B cell (primary cell): ENCODE measurements around the gene RNF167. TPM values are rescaled to one million over a fixed set of nuclear protein-coding genes. Genes with fewer than 3 reads are reported as not detected.
A peak's percentile ranks its signal among the peaks of the same experiment; 100 is the strongest.

Experiments used
- ATAC-seq: fragments of 200-7000 bp; cut with Tn5 transposase; one replicate; pipeline ENCODE4 v1.10.0; 2021; ENCODE audit warnings: low read depth, mild to moderate bottlenecking, moderate number of reproducible peaks, moderate library complexity
- CTCF ChIA-PET: fragments of 350-600 bp; sonication (Branson Sonifier 250); formaldehyde crosslinking; loops from one replicate; lab custom pipeline; 2021; ENCODE audit warnings: antibody characterized with exemption, inconsistent platforms; lab: Charles Lee
- POLR2A ChIA-PET: fragments of 350-600 bp; sonication (Branson Sonifier 250); formaldehyde crosslinking; loops from one replicate; lab custom pipeline; 2021; ENCODE audit warnings: antibody characterized with exemption; lab: Charles Lee
- DNase-seq: peaks from one replicate; pipeline ENCODE4 v3.0.0; 2013
- H2AFZ ChIP-seq: 2 replicates; pipeline ENCODE4 v1.6.1; 2012; ENCODE audit warnings: mild to moderate bottlenecking, low read depth, low read length; ENCODE audit not compliant: insufficient read depth, poor library complexity, severe bottlenecking
- H3K27ac ChIP-seq, 2 donors: 1 replicate in 1 of 2; 2 replicates in 1 of 2; pipeline ENCODE4 v1.5.1; 2012 to 2013; ENCODE audit warnings: low read length in 2 of 2, mild to moderate bottlenecking in 2 of 2, moderate library complexity in 1 of 2
- H3K27me3 ChIP-seq, 4 experiments: fragments of 200-600 bp in 1 of 4; sonication (generic) in 1 of 4; replicated peaks in 1 of 4; 1 replicate in 2 of 4; 2 replicates in 2 of 4; pipeline versions ENCODE4 v1.6.1 to v1.7.0; 2013 to 2016; ENCODE audit warnings: low read length in 3 of 4, mild to moderate bottlenecking in 2 of 4, mixed read lengths in 1 of 4, moderate library complexity in 1 of 4; ENCODE audit not compliant: insufficient read depth in 4 of 4, control insufficient read depth in 3 of 4; ENCODE audit errors: control extremely low read depth in 1 of 4
- H3K36me3 ChIP-seq, 2 experiments: replicated peaks in 1 of 2; 1 replicate in 1 of 2; 2 replicates in 1 of 2; pipeline versions ENCODE4 v1.6.1 to v1.7.1; 2013; ENCODE audit warnings: low read length in 1 of 2; ENCODE audit not compliant: insufficient read depth in 2 of 2, control insufficient read depth in 1 of 2; ENCODE audit errors: control extremely low read depth in 1 of 2, extremely low read depth in 1 of 2
- H3K4me1 ChIP-seq, 2 donors: fragments of 200-600 bp in 1 of 2; sonication (generic) in 1 of 2; 1 replicate in 1 of 2; 2 replicates in 1 of 2; pipeline versions ENCODE4 v1.5.1 to v1.6.1; 2013 to 2017; ENCODE audit warnings: low read length in 2 of 2; ENCODE audit not compliant: control insufficient read depth in 2 of 2, insufficient read depth in 2 of 2
- H3K4me2 ChIP-seq: replicated peaks from 2 replicates; pipeline ENCODE3; 2012; ENCODE audit warnings: mild to moderate bottlenecking, low read depth, low read length; ENCODE audit not compliant: poor library complexity, severe bottlenecking
- H3K4me3 ChIP-seq, 5 experiments: fragments of 200-600 bp in 1 of 5; sonication (generic) in 1 of 5; 1 replicate in 3 of 5; 2 replicates in 2 of 5; pipeline versions ENCODE4 v1.5.1 to v1.7.0; 2011 to 2016; ENCODE audit warnings: low read length in 4 of 5, mild to moderate bottlenecking in 4 of 5, low read depth in 2 of 5, control low read depth in 1 of 5, moderate library complexity in 1 of 5; ENCODE audit not compliant: insufficient read depth in 1 of 5; ENCODE audit errors: control extremely low read depth in 1 of 5, extremely low read depth in 1 of 5
- H3K79me2 ChIP-seq: fragments of 200-600 bp; sonication (generic); one replicate; pipeline ENCODE4 v1.6.0; 2016; ENCODE audit warnings: low read length; ENCODE audit not compliant: control insufficient read depth, insufficient read depth
- H3K9ac ChIP-seq: fragments of 200-600 bp; sonication (generic); 2 replicates; pipeline ENCODE4 v1.6.1; 2017; ENCODE audit warnings: mild to moderate bottlenecking, low read length, moderate library complexity
- H3K9me3 ChIP-seq, 3 donors: one replicate each; pipeline versions ENCODE4 v1.6.1 to v1.7.1; 2013; ENCODE audit warnings: low read length in 2 of 3; ENCODE audit not compliant: control insufficient read depth in 2 of 3, insufficient read depth in 1 of 3; ENCODE audit errors: control extremely low read depth in 1 of 3
- H4K20me1 ChIP-seq: 2 replicates; pipeline ENCODE4 v1.6.0; 2012; ENCODE audit warnings: mild to moderate bottlenecking, low read length; ENCODE audit not compliant: insufficient read depth, control insufficient read depth, poor library complexity, severe bottlenecking
- H3K27ac Mint-ChIP-seq: one replicate; pipeline ENCODE4 v1.8.0; 2021; ENCODE audit warnings: mixed read lengths
- H3K27me3 Mint-ChIP-seq: one replicate; pipeline ENCODE4 v1.8.0; 2021; ENCODE audit warnings: mixed read lengths
- H3K4me1 Mint-ChIP-seq: one replicate; pipeline ENCODE4 v1.8.0; 2021; ENCODE audit warnings: mixed read lengths
- H3K4me3 Mint-ChIP-seq: one replicate; pipeline ENCODE4 v1.8.0; 2021; ENCODE audit warnings: mixed read lengths
- H3K9me3 Mint-ChIP-seq: one replicate; pipeline ENCODE4 v1.8.0; 2022; ENCODE audit warnings: mixed read lengths; ENCODE audit not compliant: insufficient read depth
- EZH2 ChIP-seq: IDR thresholded peaks from 2 replicates; pipeline ENCODE4 v1.6.1; 2012; ENCODE audit warnings: borderline replicate concordance, low read depth, mild to moderate bottlenecking, moderate library complexity, low read length; ENCODE audit not compliant: insufficient read depth, poor library complexity, severe bottlenecking
- WGBS: methylation state at CpG from one replicate; pipeline ENCODE4 v1.1.5; 2013; ENCODE audit warnings: missing lambda C conversion rate; ENCODE audit not compliant: insufficient coverage; 5-methylcytosine and 5-hydroxymethylcytosine counted together
- intact Hi-C: fragments of 100-400 bp; cut with micrococcal nuclease; formaldehyde crosslinking; loops from one replicate; pipeline ENCODE4 v1.10.0; 2022
- polyA plus RNA-seq: library from polyadenylated mRNA; depleted of rRNA; stranded (reverse); fragments of >200 nt; gene quantifications from 2 replicates; pipeline ENCODE4 v1.2.3, GENCODE V29; 2012
- total RNA-seq, 2 donors: library from RNA; stranded (reverse); fragments of 120-200 nt in 1 of 2; gene quantifications; 1 replicate in 1 of 2; 2 replicates in 1 of 2; pipeline versions ENCODE4 v1.2.3 to v1.2.4, GENCODE V29; 2013 to 2022
- TF ChIP-seq, protein P1 (sequence below): fragments of 200-600 bp; IDR thresholded peaks from one replicate; pipeline ENCODE4 v1.8.0; 2022; ENCODE audit warnings: antibody characterized with exemption, mild to moderate bottlenecking

RNF167 gene
- total and polyA plus RNA-seq, 2 donors (not counting 1 experiment from before 2014, with no cell fraction given): 143 to 186 TPM

DNA sequence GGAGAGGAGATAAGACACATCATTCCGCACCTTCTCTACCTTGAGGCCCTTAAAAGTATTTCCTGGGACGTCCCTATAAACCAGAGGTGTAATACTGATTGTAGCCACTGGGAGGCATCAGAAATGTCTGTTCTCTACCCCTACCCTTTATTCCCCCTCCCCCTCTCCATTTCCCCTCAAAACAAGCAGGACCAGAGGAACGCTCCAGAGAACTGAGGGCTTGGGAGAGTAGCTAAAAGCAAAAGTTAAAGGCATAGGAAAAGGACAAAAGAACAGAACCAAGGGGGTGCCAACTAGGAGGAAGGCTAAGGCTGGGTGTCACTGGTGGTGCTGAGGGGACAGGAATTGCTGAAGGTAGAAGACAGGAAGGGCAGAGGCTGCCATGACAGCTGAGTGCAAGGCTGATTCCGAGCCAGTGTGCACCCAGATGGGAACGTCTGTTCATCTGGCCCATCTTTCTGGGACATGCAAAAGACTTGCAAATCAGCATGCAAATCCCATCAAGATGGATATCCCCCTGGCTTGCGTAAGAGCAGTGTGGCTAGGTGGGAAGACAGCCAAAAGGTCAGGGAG is 40.7 kb downstream of the RNF167 start:
- H3K9me3 ChIP-seq: no peaks in the 10 kb centered on the region
- H3K4me3 ChIP-seq: no peak overlapping the region
- no peak overlapping the region for H3K9ac ChIP-seq
- intact Hi-C loops: loop anchor here (1.0 to 5.0 kb wide), 3 partner anchors 13 to 82 kb away; partner anchors contain the start of gene SPAG7
- peak; percentile 75 for ATAC-seq
- H3K4me3 Mint-ChIP-seq: peak overlapping the region; percentile 29
- CTCF ChIA-PET: interaction anchor here (0.6 to 4.3 kb wide), 15 partner anchors 9 to 98 kb away, joined by 3 to 34 read pairs (median 5); partner anchors contain the start of genes RNF167, SLC25A11, SPAG7 and ZFP3
- H3K36me3 ChIP-seq: peaks cover 0 to 44% of the 10 kb centered on the region in 2 experiments
- peaks cover 18 to 35% of the 10 kb centered on the region in 2 donors for H3K4me1 ChIP-seq
- H3K27ac ChIP-seq: no peak overlapping the region
- no peaks in the 10 kb centered on the region for H4K20me1 ChIP-seq
- H3K79me2 ChIP-seq: peaks cover 11% of the 10 kb centered on the region
- TF ChIP-seq, protein P1, sequence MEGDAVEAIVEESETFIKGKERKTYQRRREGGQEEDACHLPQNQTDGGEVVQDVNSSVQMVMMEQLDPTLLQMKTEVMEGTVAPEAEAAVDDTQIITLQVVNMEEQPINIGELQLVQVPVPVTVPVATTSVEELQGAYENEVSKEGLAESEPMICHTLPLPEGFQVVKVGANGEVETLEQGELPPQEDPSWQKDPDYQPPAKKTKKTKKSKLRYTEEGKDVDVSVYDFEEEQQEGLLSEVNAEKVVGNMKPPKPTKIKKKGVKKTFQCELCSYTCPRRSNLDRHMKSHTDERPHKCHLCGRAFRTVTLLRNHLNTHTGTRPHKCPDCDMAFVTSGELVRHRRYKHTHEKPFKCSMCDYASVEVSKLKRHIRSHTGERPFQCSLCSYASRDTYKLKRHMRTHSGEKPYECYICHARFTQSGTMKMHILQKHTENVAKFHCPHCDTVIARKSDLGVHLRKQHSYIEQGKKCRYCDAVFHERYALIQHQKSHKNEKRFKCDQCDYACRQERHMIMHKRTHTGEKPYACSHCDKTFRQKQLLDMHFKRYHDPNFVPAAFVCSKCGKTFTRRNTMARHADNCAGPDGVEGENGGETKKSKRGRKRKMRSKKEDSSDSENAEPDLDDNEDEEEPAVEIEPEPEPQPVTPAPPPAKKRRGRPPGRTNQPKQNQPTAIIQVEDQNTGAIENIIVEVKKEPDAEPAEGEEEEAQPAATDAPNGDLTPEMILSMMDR: peak; percentile 77
- no peak for TF ChIP-seq EZH2
- H3K27ac Mint-ChIP-seq: peak overlapping the region; percentile 87
- no peaks in the 10 kb centered on the region for H3K27me3 Mint-ChIP-seq
- H3K27me3 ChIP-seq: no peaks in the 10 kb centered on the region
- POLR2A ChIA-PET: no interaction called here
- peaks cover 41% of the 10 kb centered on the region for H3K4me1 Mint-ChIP-seq
- WGBS: 42% methylated on average over 3 of the region's 6 CpGs
- H3K9me3 Mint-ChIP-seq: no peaks in the 10 kb centered on the region
- peak overlapping the region; percentile 32 for H3K4me2 ChIP-seq
- DNase-seq: peak; percentile 66
- H2AFZ ChIP-seq: no peak overlapping the region

DNA sequence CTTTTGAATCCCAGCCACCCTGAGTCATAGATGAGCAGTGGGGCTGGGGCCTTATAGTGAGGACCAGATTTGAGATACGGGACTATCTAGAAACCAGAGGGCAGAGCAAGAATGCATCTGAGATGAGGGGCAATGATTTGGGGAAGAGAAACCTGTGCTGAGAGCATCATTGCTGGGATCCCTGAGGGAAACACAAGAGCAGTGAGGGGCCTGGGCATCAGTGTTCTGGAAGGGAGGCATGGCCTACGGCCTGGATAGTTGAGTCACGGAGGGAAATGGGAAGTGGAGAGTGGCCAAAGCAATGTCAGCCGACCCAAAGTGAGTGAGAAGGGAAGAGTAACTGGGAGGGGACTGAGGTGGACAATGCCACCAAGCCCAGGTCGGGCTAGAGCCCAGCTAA is 42.2 kb downstream of the RNF167 start:
- peaks cover 52% of the 10 kb centered on the region for H3K4me1 Mint-ChIP-seq
- no peaks in the 10 kb centered on the region for H3K9me3 ChIP-seq
- ChIA-PET POLR2A (interaction anchor here (0.5 kb wide), 1 partner anchor 1102 kb away, joined by 7 read pairs; no protein-coding TSS in a partner anchor), CTCF (interaction anchor here (1.1 to 1.6 kb wide), 2 partner anchors 13 to 37 kb away, joined by 4 to 5 read pairs; no protein-coding TSS in a partner anchor)
- H3K27ac ChIP-seq: no peak overlapping the region
- no peak overlapping the region for H3K9ac ChIP-seq
- H3K27me3 ChIP-seq: no peaks in the 10 kb centered on the region
- H3K79me2 ChIP-seq: peaks cover 7% of the 10 kb centered on the region
- 94% methylated on average over 4 of the region's 5 CpGs for WGBS
- intact Hi-C loops: loop anchor here (5.0 kb wide), 1 partner anchor 35 kb away; no protein-coding TSS in a partner anchor
- H3K36me3 ChIP-seq: peaks cover 0 to 34% of the 10 kb centered on the region in 2 experiments
- no peak overlapping the region for H3K4me3 Mint-ChIP-seq
- H4K20me1 ChIP-seq: no peaks in the 10 kb centered on the region
- H2AFZ ChIP-seq: no peak overlapping the region
- no peaks in the 10 kb centered on the region for H3K9me3 Mint-ChIP-seq
- H3K4me1 ChIP-seq: peaks cover 28 to 48% of the 10 kb centered on the region in 2 donors
- DNase-seq (no peak), ATAC-seq (no peak)
- no peaks in the 10 kb centered on the region for H3K27me3 Mint-ChIP-seq
- H3K4me2 ChIP-seq: no peak overlapping the region
- H3K27ac Mint-ChIP-seq: peak overlapping the region; percentile 56
- TF ChIP-seq EZH2: no peak
- TF ChIP-seq, protein P1: no peak
- no peak overlapping the region for H3K4me3 ChIP-seq
